Stimulated activated CD4-positive, alpha-beta T cell treated with anti-CD3 and anti-CD28 coated beads, Interleukin-2, amount 100 ng/mL, for 24 hours (primary cell): ENCODE data around the gene ZSCAN22.
"Not testable (repeated sequence)": the region's sequence is repeated elsewhere in the genome, so short reads cannot be mapped to it uniquely, and the experiment has no call there.

Source experiments
- DNase-seq, 2 donors: peaks; one replicate each; pipeline ENCODE4 v3.0.0-alpha.2; 2020

The ZSCAN22 gene

DNA sequence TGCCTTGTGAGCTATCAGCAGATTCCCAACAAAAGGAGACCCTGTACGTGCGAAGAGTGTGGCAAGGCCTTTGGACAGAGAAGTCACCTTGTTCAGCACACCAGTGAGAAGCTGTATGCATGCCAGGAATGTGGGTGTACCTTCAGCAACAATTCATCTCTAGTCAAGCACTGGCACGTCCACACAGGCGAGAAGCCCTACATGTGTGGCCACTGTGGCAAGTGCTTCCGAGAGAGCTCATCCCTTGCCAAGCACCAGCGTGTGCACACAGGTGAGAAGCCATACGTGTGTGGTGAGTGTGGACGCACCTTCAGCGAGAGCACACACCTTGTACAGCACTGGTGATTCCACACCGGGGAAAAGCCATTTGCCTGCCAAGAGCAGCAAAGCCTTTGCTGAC lies 7.6 kb upstream of the ZSCAN22 start:
- DNase-seq: no peak

DNA sequence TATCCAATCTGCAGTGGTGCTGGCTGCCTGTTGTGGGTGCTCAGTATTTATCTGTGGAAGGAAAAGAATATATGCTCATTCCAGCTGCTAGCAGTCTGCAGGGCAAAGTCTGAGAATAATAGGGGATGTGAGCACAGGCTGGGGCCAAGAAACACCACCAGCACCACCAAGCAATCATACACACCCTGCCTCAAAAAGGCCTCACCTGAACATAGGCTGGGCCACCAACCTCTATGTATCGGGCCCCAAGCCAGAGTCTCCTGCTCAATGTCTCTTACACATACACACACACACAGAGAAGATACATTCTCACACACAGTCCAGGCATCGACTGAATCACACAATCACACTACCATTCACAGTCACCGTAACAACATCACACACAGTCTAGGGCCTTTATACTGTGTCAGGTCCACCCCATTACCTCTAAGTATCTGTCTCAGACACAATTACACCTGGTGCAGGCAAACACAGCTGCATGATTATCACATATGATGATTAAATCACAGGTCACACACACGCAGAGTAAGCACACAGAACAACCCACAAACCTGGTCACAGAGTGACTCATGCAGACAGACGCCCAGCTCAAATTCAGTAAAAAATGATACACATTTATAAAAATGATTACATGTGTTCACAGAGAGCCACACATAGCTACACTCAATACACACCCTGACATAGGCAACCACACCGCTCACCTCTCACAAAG lies 1.3 kb upstream of the ZSCAN22 start:
- no peak for DNase-seq

DNA sequence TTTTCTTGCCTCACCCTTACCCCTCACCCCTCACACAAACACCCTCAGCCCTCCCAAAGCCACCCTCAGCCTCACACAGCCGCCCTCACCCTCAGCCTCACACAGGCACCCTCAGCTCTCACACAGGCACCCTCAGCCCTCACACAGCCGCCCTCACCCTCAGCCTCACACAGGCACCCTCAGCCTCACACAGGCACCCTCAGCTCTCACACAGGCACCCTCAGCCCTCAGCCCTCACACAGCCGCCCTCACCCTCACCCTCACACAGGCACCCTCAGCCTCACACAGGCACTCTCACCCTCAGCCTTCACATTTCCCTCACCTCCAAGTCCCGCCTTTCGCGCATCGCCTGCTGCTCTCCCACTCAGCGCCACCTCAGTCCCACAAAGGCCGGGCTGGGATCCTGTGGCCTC lies 287 bp upstream of the ZSCAN22 start:
- DNase-seq: no peak

GRCh38 chr19:58328999-58329398 lies 2.2 kb downstream of the ZSCAN22 start:
- DNase-seq: no peak

GRCh38 chr19:58330458-58330857 lies 3.7 kb downstream of the ZSCAN22 start:
- no peak for DNase-seq

- DNase-seq: no peak
Observed at GRCh38 chr19:58332697-58333096, 5.9 kb downstream of the ZSCAN22 start.

GRCh38 chr19:58334691-58335249 lies 8.0 kb downstream of the ZSCAN22 start:
- no peak for DNase-seq

- no peak for DNase-seq
Observed at GRCh38 chr19:58335630-58336029, 8.8 kb downstream of the ZSCAN22 start.

GRCh38 chr19:58336216-58336615 lies 9.4 kb downstream of the ZSCAN22 start:
- no peak for DNase-seq

- DNase-seq: no peak
Observed at GRCh38 chr19:58336820-58337219, 10.0 kb downstream of the ZSCAN22 start.

DNA sequence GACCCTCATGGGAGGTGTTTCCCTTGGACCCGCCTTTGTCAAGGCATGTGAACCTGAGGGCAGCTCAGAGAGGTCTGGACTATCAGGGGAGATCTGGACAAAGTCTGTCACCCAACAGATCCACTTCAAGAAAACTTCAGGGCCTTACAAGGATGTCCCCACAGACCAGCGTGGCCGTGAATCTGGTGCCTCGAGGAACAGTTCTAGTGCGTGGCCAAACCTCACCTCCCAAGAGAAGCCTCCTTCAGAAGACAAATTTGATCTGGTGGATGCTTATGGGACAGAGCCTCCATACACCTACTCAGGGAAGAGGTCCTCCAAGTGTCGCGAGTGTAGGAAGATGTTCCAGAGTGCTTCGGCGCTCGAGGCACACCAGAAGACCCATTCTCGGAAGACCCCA lies 11.5 kb downstream of the ZSCAN22 start:
- DNase-seq: no peak

GRCh38 chr19:58338825-58339558 lies 12.2 kb downstream of the ZSCAN22 start:
- DNase-seq: no peak

GRCh38 chr19:58345558-58345957 lies 18.8 kb downstream of the ZSCAN22 start:
- no peak for DNase-seq

- peak; percentile 63 to 73 for DNase-seq
Observed at GRCh38 chr19:58346961-58347929, 20.5 kb downstream of the ZSCAN22 start.

GRCh38 chr19:58348080-58348479 lies 21.3 kb downstream of the ZSCAN22 start:
- DNase-seq: not testable (repeated sequence)

- no peak for DNase-seq
Observed at GRCh38 chr19:58349590-58349989, 22.8 kb downstream of the ZSCAN22 start.

DNA sequence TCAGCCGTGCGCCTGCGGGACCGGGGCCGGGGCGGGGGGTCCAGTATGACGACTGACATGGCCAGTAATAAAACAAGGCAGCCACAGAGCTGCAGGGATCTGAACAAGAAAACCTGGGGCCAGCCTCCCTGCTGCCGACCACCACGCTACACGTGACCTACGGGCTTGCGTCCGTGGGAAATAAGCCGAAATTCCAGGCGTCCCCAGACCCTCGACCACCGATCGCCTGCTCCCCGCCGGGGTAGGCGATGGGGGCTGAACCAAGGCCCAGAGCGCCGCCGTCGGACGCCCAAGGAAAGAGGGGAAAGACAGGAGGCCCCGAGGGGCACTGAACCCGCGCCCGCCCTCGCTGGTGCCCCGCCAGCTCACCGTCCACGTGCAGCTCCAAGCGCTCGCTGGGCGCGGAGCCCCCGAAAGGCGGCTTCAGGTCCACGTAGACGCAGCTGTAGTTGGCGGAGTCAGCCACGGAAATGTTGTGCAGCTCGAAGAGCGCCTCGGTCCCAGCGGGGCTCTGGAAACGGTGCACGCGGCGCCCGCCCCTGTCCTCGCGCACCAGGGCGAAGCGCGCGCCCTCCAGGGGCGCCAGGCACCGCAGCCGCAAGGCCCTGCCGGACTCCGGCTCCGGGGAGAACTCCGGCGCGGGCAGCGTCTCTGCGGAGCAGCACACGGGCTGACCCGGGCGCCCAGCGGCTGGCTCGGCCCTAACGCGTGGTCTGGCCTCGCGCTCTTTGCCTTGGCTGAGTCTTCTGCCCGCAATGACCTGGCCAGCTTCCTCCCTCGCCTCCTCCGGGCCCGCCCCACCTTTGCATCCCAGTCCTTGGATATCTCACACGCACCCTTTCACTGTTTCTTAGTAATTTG lies 23.4 kb downstream of the ZSCAN22 start:
- DNase-seq: no peak

DNA sequence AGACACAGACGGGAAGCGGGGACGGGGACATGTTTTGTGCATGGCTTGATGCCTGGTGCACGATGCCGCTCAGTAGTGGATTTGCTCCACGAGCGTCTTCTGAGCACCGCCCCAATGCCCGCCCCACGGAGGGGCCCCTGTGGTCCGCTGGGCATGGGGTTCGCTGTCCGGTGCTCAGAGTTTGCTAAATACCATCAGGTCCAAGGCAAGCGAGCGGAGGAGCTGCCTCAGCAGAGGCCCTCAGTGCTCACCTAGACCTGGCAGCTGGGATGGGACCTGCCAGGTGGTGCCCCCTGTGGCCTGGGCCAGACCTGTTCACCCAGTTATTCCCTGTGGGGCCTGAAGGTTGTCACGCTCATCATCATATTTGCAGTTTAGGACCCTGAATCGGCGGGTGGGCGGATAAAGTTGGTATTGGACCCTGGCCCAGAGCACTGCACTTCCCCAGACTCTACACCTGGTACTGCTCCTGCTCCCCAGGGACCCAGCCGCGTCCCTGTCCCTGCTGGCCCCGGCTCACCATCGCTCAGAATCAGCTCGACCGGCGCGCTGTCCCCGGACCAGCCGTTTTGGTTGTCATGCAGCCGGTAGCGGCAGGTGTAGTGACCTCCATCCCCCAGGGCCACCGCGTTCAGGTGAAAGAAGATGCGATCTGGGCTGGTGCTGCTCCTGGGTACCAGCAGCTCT lies 24.2 kb downstream of the ZSCAN22 start:
- no peak for DNase-seq

- no peak for DNase-seq
Observed at GRCh38 chr19:58351558-58351878, 24.7 kb downstream of the ZSCAN22 start.

DNA sequence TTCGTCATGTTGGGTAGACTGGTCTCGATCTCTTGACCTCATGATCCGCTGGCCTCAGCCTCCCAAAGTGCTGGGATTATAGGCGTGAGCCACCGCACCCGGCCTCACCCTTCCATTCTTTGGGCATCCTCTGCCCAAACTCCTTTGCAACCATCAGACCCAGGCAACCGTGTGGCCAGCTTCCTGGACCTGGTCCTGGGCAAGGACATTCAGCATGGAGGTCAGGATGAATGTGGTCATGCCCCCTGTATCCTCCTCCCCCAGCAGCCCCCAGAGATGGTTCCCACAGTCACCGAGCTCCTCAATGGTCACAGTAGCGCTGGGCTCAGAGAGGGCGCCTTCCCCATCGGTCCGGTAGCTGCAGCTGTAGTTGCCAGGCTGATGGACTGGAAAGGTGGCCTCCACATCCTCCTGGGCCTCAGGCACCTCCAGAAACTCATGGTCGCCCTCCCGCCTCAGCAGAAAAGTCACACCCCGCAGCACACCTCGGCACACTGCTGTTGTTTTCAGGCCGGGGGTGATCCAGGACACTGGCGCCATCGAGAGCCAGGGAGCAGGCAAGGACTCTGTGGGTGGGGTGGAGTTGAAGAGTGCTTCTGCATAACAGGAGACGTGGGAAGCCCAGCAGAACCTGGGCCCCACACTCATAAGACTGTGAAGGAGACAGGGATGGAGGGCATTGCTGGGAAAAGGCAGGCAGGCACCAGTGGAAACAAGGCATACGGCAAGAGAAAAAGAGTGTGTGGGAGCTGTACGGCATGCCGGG lies 25.4 kb downstream of the ZSCAN22 start:
- DNase-seq: no peak
